Ovary (tissue), 3 donors: ENCODE results near the gene OPRD1.

Source experiments
- POLR2A ChIP-seq: fragments of 450-650 bp; IDR thresholded peaks from one replicate; pipeline ENCODE4 v1.6.1; 2017; ENCODE audit warnings: antibody characterized with exemption, mild to moderate bottlenecking, moderate library complexity
- TF ChIP-seq, protein P1 (sequence below), 3 donors: fragments of 450-650 bp in 2 of 3; fragments of 200-600 bp in 1 of 3; IDR thresholded peaks; one replicate each; pipeline versions ENCODE4 v1.5.1 to v1.8.0; 2016 to 2022; ENCODE audit warnings: antibody characterized with exemption in 3 of 3, mild to moderate bottlenecking in 1 of 3
- donor health status: DM: no; HTN: no; CAD: no.

DNA sequence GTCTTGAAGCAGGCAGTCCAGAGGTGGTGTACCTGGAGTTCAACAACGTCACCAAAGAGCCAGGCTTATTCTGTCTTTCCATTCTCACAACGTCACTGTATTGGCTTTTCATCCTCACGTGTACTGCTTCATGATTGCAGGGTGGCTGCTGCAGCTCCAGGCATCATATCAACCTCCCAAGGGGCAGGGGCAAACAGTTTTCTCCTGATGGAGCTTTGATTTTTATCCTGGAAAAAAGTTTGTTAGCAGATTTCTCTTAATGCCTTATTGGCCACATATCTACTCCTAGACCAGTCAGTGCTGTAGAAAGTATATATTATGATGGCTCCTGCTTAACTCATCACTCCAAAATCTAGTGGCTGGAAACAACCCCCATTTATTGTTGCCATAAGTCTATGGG, 8.3 kb upstream of the OPRD1 start:
- no peak for TF ChIP-seq POLR2A
- TF ChIP-seq, protein P1, sequence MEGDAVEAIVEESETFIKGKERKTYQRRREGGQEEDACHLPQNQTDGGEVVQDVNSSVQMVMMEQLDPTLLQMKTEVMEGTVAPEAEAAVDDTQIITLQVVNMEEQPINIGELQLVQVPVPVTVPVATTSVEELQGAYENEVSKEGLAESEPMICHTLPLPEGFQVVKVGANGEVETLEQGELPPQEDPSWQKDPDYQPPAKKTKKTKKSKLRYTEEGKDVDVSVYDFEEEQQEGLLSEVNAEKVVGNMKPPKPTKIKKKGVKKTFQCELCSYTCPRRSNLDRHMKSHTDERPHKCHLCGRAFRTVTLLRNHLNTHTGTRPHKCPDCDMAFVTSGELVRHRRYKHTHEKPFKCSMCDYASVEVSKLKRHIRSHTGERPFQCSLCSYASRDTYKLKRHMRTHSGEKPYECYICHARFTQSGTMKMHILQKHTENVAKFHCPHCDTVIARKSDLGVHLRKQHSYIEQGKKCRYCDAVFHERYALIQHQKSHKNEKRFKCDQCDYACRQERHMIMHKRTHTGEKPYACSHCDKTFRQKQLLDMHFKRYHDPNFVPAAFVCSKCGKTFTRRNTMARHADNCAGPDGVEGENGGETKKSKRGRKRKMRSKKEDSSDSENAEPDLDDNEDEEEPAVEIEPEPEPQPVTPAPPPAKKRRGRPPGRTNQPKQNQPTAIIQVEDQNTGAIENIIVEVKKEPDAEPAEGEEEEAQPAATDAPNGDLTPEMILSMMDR (IDR thresholded peaks at IDR 0.05) = no peak
